DOHH2 (cell line): ENCODE measurements around the gene RASGRP2.

Experiments
- EZH2phosphoT487 ChIP-seq: fragments of 200-600 bp; sonication (generic); IDR thresholded peaks from 2 replicates; pipeline ENCODE4 v1.6.1; 2017; ENCODE audit warnings: borderline replicate concordance, mild to moderate bottlenecking, antibody characterized with exemption, low read length, moderate library complexity, mixed read lengths
- TF ChIP-seq, protein P1 (sequence below): fragments of 200-600 bp; sonication (generic); IDR thresholded peaks from one replicate; pipeline ENCODE4 v1.5.1; 2014; ENCODE audit warnings: antibody characterized with exemption, mild to moderate bottlenecking, low read depth, low read length; ENCODE audit not compliant: poor library complexity, severe bottlenecking

DNA sequence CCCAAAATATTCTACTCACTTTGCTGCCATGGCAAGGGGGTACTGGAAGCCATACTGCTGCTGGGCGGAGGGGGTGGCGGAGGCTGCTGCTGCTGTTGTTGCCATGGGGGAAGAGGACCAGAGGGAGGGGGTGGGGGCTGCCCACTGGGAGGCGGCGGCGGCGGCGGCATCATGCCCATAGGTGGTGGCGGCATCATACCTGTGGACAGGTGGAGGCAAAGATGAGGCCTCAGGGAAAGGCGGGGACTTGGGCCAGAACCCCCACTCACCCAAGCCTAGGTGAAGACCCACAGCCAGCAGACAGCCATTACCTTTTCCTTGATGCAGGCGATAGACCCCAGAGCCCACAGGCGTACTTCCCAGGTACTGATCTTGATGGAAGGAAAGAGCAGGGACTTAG lies 22.9 kb upstream of the RASGRP2 start:
- TF ChIP-seq, protein P1, sequence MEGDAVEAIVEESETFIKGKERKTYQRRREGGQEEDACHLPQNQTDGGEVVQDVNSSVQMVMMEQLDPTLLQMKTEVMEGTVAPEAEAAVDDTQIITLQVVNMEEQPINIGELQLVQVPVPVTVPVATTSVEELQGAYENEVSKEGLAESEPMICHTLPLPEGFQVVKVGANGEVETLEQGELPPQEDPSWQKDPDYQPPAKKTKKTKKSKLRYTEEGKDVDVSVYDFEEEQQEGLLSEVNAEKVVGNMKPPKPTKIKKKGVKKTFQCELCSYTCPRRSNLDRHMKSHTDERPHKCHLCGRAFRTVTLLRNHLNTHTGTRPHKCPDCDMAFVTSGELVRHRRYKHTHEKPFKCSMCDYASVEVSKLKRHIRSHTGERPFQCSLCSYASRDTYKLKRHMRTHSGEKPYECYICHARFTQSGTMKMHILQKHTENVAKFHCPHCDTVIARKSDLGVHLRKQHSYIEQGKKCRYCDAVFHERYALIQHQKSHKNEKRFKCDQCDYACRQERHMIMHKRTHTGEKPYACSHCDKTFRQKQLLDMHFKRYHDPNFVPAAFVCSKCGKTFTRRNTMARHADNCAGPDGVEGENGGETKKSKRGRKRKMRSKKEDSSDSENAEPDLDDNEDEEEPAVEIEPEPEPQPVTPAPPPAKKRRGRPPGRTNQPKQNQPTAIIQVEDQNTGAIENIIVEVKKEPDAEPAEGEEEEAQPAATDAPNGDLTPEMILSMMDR, result no peak
- no peak for TF ChIP-seq EZH2phosphoT487
